A549 (cell line): ENCODE results near the gene TTC31. TPM values are rescaled to one million over a fixed set of nuclear protein-coding genes. Genes with fewer than 3 reads are reported as not detected.
A peak's percentile ranks its signal among the peaks of the same experiment; 100 is the strongest.

ENCODE experiments used
- ATAC-seq, 2 experiments: fragments of 200-7000 bp in 1 of 2; fragments of >200 bp in 1 of 2; cut with Nextera tagmentation in 1 of 2; cut with Tn5 transposase in 1 of 2; 3 replicates each; pipeline versions ENCODE4 v1.8.0 to v1.9.1; 2018 to 2020; ENCODE audit warnings: mild to moderate bottlenecking in 1 of 2, moderate library complexity in 1 of 2
- CTCF ChIA-PET: fragments of 300-600 bp; sonication (Branson Sonifier 250); formaldehyde crosslinking; extraction: SDS; loops from one replicate; lab custom pipeline; 2021; ENCODE audit warnings: antibody characterized with exemption, inconsistent platforms; lab: Yijun Ruan, JAX
- POLR2A ChIA-PET: fragments of 350-600 bp; formaldehyde crosslinking; extraction: SDS; loops from one replicate; lab custom pipeline; 2021; ENCODE audit warnings: antibody characterized with exemption, inconsistent platforms; lab: Yijun Ruan, JAX
- DNase-seq, 2 experiments: peaks; one replicate each; pipeline versions ENCODE4 v3.0.0 to v3.0.0-alpha.2; 2011 to 2016; ENCODE audit warnings: low read depth in 1 of 2, low spot score in 1 of 2
- FAIRE-seq: peaks from 2 replicates; lab custom pipeline; 2011; peaks lifted over from hg19 to GRCh38; lab: Jason Lieb, UNC
- H3K27ac ChIP-seq, 2 experiments: fragments of >200 bp; sonication (Bioruptor Twin); formaldehyde crosslinking; 3 replicates each; pipeline ENCODE4 v1.5.1; 2016 to 2017
- H3K4me1 ChIP-seq: fragments of >200 bp; sonication (Bioruptor Twin); formaldehyde crosslinking; 3 replicates; pipeline ENCODE4 v1.6.1; 2016
- H3K4me2 ChIP-seq: fragments of >200 bp; sonication (Bioruptor Twin); formaldehyde crosslinking; 3 replicates; pipeline ENCODE4 v1.6.1; 2016
- H3K4me3 ChIP-seq: fragments of >200 bp; sonication (Bioruptor Twin); formaldehyde crosslinking; 3 replicates; pipeline ENCODE4 v1.5.1; 2016
- H3K9me3 ChIP-seq: fragments of >200 bp; sonication (Bioruptor Twin); formaldehyde crosslinking; 3 replicates; pipeline ENCODE4 v1.6.1; 2016
- BCL3 ChIP-seq: fragments of >200 bp; sonication (Bioruptor Twin); formaldehyde crosslinking; IDR thresholded peaks from 3 replicates; pipeline ENCODE4 v1.6.1; 2016
- BHLHE40 ChIP-seq: IDR thresholded peaks from 2 replicates; pipeline ENCODE4 v1.6.1; 2012; ENCODE audit warnings: low read depth, low read length, inconsistent platforms
- CEBPB ChIP-seq, 2 experiments: fragments of >200 bp in 1 of 2; sonication (Bioruptor Twin) in 1 of 2; formaldehyde crosslinking in 1 of 2; IDR thresholded peaks; 2 replicates each; pipeline ENCODE4 v1.6.1; 2012 to 2016
- E2F6 ChIP-seq: IDR thresholded peaks from 2 replicates; pipeline ENCODE4 v1.6.1; 2012; ENCODE audit warnings: low read depth, borderline replicate concordance
- EHF ChIP-seq: fragments of 250-450 bp; sonication (Bioruptor Pico); IDR thresholded peaks from 2 replicates; pipeline ENCODE4 v1.5.0; 2020; ENCODE audit warnings: mild to moderate bottlenecking
- ESRRA ChIP-seq: fragments of 150-350 bp; IDR thresholded peaks from 2 replicates; pipeline ENCODE4 v1.6.1; 2014; ENCODE audit warnings: mild to moderate bottlenecking, low read length, borderline replicate concordance
- HEYL ChIP-seq: fragments of 250-450 bp; sonication (Bioruptor Pico); IDR thresholded peaks from 2 replicates; pipeline ENCODE4 v1.8.0; 2021; ENCODE audit warnings: mild to moderate bottlenecking, moderate library complexity
- HOXA7 ChIP-seq: fragments of 250-450 bp; sonication (Bioruptor Pico); IDR thresholded peaks from 2 replicates; pipeline ENCODE4 v1.5.0; 2020; ENCODE audit warnings: mild to moderate bottlenecking, moderate library complexity
- MAX ChIP-seq: IDR thresholded peaks from 2 replicates; pipeline ENCODE4 v1.6.1; 2012
- MAZ ChIP-seq: fragments of 150-350 bp; IDR thresholded peaks from 2 replicates; pipeline ENCODE4 v1.6.1; 2014; ENCODE audit warnings: antibody characterized with exemption, low read depth, low read length, borderline replicate concordance
- NPAS2 ChIP-seq: fragments of 250-450 bp; sonication (Bioruptor Pico); IDR thresholded peaks from 2 replicates; pipeline ENCODE4 v1.8.0; 2022; ENCODE audit warnings: mild to moderate bottlenecking, moderate library complexity, borderline replicate concordance
- PHF8 ChIP-seq: fragments of 200-600 bp; sonication (generic); IDR thresholded peaks from 2 replicates; pipeline ENCODE4 v1.6.1; 2016; ENCODE audit warnings: low read depth, mild to moderate bottlenecking, antibody characterized with exemption, moderate library complexity, borderline replicate concordance
- POLR2A ChIP-seq: IDR thresholded peaks from 2 replicates; pipeline ENCODE4 v1.6.1; 2012; ENCODE audit warnings: mild to moderate bottlenecking, low read length
- POLR2AphosphoS2 ChIP-seq: conservative IDR thresholded peaks from 2 replicates; pipeline ENCODE4 v1.6.1; 2012; ENCODE audit warnings: low read length, improper control_type of control experiment, inconsistent platforms
- RAD21 ChIP-seq, 2 experiments: fragments of >200 bp in 1 of 2; sonication (Bioruptor Twin) in 1 of 2; formaldehyde crosslinking in 1 of 2; IDR thresholded peaks in 1 of 2; conservative IDR thresholded peaks in 1 of 2; 2 replicates in 1 of 2; 3 replicates in 1 of 2; pipeline ENCODE4 v1.6.1; 2012 to 2018; ENCODE audit warnings: inconsistent platforms in 1 of 2
- RCOR1 ChIP-seq: fragments of 150-350 bp; IDR thresholded peaks from 2 replicates; pipeline ENCODE4 v1.6.1; 2014; ENCODE audit warnings: antibody characterized with exemption, low read length, low read depth
- RFX5 ChIP-seq: fragments of 450-650 bp; IDR thresholded peaks from 2 replicates; pipeline ENCODE4 v1.7.1; 2014; ENCODE audit warnings: antibody characterized with exemption, mild to moderate bottlenecking, moderate library complexity
- SREBF2 ChIP-seq: fragments of 450-650 bp; IDR thresholded peaks from 2 replicates; pipeline ENCODE4 v1.6.1; 2014; ENCODE audit warnings: mild to moderate bottlenecking, moderate library complexity
- USF2 ChIP-seq: fragments of 450-650 bp; IDR thresholded peaks from 2 replicates; pipeline ENCODE4 v1.6.1; 2014; ENCODE audit warnings: antibody characterized with exemption
- ZNF302 ChIP-seq: fragments of 250-450 bp; sonication (Bioruptor Pico); IDR thresholded peaks from 2 replicates; pipeline ENCODE4 v1.9.0; 2021; ENCODE audit warnings: inconsistent platforms, mild to moderate bottlenecking, moderate library complexity
- WGBS: methylation state at CpG from one replicate; pipeline ENCODE4 v1.1.6; 2017; ENCODE audit errors: missing lambda C conversion rate; 5-methylcytosine and 5-hydroxymethylcytosine counted together
- polyA plus RNA-seq, 4 experiments: library from polyadenylated mRNA; depleted of rRNA in 3 of 4; stranded (reverse); fragments of >200 nt; fragmentation: RNase III in 1 of 4; extraction: RNeasy Plus Mini Kit Qiagen cat#74134 plus additional on column Dnase treatment in 1 of 4; gene quantifications; 2 replicates in 3 of 4; 3 replicates in 1 of 4; pipeline ENCODE4 v1.2.3, GENCODE V29; 2011 to 2017

Gene TTC31
- polyA plus RNA-seq, 2 of the 4 experiments (the other 2 are of a cell fraction): 26.2 to 29.6 TPM

- ATAC-seq: no peak
- FAIRE-seq: no peak
- no peaks in the 10 kb centered on the region for H3K9me3 ChIP-seq
- peaks cover 15% of the 10 kb centered on the region for H3K4me1 ChIP-seq
- ChIA-PET CTCF (interaction anchor here (8.2 to 13.8 kb wide), 2 partner anchors 12 to 101 kb away, joined by 152 to 184 read pairs; partner anchors contain the start of gene LBX2), POLR2A (no interaction called here)
- H3K4me2 ChIP-seq: no peak overlapping the region
- no peak overlapping the region for H3K4me3 ChIP-seq
- no peak for DNase-seq
- WGBS: 91% methylated on average over 2 of the region's 2 CpGs
- no peak overlapping the region for H3K27ac ChIP-seq
- no peak for TF ChIP-seq PHF8
- TF ChIP-seq POLR2A: no peak
- no peak for TF ChIP-seq NPAS2 (CRISPR knock-in tag)
Measured at GRCh38 chr2:74486141-74486540, 3.3 kb downstream of the TTC31 start.

GRCh38 chr2:74488643-74489481, 6.0 kb downstream of the TTC31 start:
- Histone ChIP-seq H3K4me1 (peaks cover 4% of the 10 kb centered on the region; the same call in 2 of the 3 replicates), H3K4me2 (no peak overlapping the region), H3K27ac (no peak overlapping the region), H3K4me3 (no peak overlapping the region), H3K9me3 (no peaks in the 10 kb centered on the region)
- ATAC-seq (peak; percentile 56 to 59; a peak in 5 of 6 replicates), FAIRE-seq (no peak), DNase-seq (no peak)
- ChIA-PET CTCF (interaction anchor here (0.6 to 13.8 kb wide), 9 partner anchors 9 to 156 kb away, joined by 3 to 184 read pairs (median 4); partner anchors contain the start of genes INO80B, LBX2 and PCGF1), POLR2A (interaction anchor here (0.9 to 1.7 kb wide), 3 partner anchors 12 to 41 kb away, joined by 4 to 5 read pairs (median 4); partner anchors contain the start of genes AUP1 and HTRA2)
- WGBS: 93% methylated on average over 9 of the region's 9 CpGs
- TF ChIP-seq BHLHE40 (no peak), CEBPB (IDR thresholded peaks at IDR 0.05) (no peak), USF2 (no peak), RAD21 (conservative IDR thresholded peaks at IDR 0.05 in 1 of 2, IDR thresholded peaks at IDR 0.05 in 1 of 2) (no peak), HOXA7 (no peak), MAZ (no peak), POLR2AphosphoS2 (no peak), EHF (CRISPR knock-in tag) (no peak), ZNF302 (CRISPR knock-in tag) (no peak), HEYL (CRISPR knock-in tag) (no peak), RCOR1 (no peak), RFX5 (no peak), SREBF2 (no peak), MAX (no peak), E2F6 (no peak), ESRRA (no peak), BCL3 (no peak), NPAS2 (CRISPR knock-in tag) (no peak)
